Subcutaneous adipose tissue (tissue), 4 donors: ENCODE measurements around the gene TIMP2. TPM values are rescaled to one million over a fixed set of nuclear protein-coding genes. Genes with fewer than 3 reads are reported as not detected.

ENCODE experiments used
- total RNA-seq, 4 donors: library from RNA; depleted of rRNA; stranded (reverse); fragments of >200 nt; gene quantifications; one replicate each; pipeline ENCODE4 v1.1.0, GENCODE V29; 2016
- TF ChIP-seq, protein P1 (sequence below): fragments of 450-650 bp; IDR thresholded peaks from one replicate; pipeline ENCODE4 v1.5.1; 2016; ENCODE audit warnings: low read depth, mild to moderate bottlenecking, control low read depth, antibody characterized with exemption, moderate library complexity

Gene TIMP2
- total RNA-seq, 4 donors from 2014 or later = 123 to 267 (median 233) TPM

DNA sequence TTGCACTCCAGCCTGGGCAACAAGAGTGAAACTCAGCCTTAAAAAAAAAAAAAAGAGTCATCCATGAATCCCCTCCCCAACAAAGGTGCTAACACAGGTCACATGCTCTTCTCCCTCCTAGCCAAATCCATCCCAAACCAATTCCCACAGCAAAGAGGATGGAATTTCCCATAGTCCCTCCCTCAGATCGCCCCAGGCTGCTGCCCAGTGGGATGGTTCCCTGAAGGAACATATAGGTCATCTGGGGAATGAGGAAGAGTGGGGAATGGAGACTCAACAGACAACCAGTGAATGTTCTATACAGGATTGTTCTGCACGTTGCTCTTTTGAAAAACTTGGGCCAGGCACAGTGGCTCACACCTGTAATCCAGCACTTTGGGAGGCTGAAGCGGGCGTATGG is 36.4 kb upstream of the TIMP2 start:
- TF ChIP-seq, protein P1, sequence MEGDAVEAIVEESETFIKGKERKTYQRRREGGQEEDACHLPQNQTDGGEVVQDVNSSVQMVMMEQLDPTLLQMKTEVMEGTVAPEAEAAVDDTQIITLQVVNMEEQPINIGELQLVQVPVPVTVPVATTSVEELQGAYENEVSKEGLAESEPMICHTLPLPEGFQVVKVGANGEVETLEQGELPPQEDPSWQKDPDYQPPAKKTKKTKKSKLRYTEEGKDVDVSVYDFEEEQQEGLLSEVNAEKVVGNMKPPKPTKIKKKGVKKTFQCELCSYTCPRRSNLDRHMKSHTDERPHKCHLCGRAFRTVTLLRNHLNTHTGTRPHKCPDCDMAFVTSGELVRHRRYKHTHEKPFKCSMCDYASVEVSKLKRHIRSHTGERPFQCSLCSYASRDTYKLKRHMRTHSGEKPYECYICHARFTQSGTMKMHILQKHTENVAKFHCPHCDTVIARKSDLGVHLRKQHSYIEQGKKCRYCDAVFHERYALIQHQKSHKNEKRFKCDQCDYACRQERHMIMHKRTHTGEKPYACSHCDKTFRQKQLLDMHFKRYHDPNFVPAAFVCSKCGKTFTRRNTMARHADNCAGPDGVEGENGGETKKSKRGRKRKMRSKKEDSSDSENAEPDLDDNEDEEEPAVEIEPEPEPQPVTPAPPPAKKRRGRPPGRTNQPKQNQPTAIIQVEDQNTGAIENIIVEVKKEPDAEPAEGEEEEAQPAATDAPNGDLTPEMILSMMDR = no peak

- TF ChIP-seq, protein P1 = no peak
Measured at GRCh38 chr17:78960928-78961327, 35.7 kb upstream of the TIMP2 start.

DNA sequence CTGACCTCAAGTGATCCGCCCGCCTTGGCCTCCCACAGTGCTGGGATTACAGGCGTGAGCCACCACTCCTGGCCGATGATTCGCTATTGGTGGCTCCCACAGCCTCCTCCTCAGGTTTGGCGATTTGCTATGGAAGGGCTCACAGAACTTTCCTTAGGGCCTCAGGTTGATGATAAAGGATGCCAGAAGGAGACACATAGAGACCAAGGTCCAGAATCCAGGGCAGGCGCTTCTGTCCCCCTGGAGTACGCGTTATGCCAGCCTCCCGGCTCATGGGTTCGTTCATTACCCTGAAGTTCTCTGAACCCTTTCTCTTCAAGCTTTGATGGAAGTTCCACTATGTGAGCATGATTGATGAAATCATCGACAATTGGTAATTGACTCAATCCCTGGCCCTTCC is 34.6 kb upstream of the TIMP2 start:
- TF ChIP-seq, protein P1 = no peak

DNA sequence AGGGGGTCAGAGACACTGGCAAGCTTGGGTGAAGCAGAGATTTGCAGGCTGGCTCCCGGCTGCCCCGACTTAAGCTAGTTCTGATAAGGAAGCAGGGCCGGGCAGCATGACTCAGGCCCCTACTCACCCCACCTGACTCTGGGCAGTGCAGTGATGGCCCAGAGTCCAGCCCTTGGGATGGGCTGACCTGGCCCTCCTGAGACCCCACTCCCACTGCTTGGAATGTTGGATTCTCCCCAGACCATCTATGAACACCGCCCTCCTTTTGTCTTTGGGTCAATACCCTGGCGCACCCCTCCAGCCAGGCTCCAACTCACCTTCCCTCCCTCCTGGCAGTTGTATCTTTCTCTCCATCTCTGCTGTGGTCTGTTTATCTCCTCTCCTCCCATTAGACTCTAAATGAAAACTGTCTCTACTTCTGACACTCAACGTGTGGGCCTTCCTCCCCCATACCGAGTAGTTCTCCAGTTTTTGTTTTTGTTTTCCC is 33.5 kb upstream of the TIMP2 start:
- TF ChIP-seq, protein P1 = no peak

- TF ChIP-seq, protein P1 = no peak
Measured at GRCh38 chr17:78957128-78957527, 31.9 kb upstream of the TIMP2 start.

DNA sequence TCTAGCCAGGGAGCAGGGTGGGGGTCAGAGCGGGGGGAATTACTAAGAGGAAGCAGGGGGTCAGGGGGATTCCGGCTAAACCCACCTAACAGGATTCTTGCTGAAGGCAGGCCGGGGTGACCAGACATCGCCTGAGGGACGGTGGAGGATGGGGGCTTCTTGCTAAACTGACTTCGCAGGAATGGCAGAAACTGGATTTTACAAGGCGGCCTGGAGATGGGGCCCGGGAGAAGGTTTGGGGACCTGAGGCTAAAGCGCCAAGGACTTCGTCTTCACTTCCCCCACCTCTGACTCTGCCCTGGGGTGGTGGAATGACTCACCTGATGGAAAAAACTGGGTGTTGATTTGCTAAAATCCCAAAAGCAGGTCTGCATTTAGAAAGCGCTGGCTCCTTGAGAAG is 31.1 kb upstream of the TIMP2 start:
- TF ChIP-seq, protein P1 = no peak

DNA sequence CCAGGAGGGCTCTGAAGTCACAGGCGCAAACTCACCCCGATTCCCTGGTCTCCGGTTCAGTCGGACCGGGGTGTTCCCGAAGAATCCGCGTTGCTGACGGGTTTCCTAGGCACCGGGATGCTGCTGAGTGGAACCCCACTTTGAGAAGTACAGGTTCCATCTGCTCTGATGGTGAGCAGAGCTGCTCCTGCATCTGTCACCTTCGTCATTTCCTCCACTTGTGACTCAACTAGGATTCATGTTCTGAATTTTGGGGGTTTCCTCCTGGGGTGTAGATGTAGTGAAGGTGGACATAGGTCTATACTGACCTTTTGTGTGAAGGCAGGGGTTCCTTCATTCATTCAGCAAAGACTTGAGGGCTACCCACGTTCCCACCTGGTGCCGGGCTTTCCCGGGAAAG is 29.5 kb upstream of the TIMP2 start:
- TF ChIP-seq, protein P1 = no peak
